Measurements from ENCODE around the gene FHAD1. TPM values are rescaled to one million over a fixed set of nuclear protein-coding genes. Genes with fewer than 3 reads are reported as not detected.

Gene FHAD1
- total and polyA plus RNA-seq, 9 of the 15 experiments (the other 6 are each of a cell fraction or from before 2014, with no cell fraction given): 0.32 to 2.1 (median 1.5) TPM; not detected in 1

GRCh38 chr1:15424146-15424667 lies 177.2 kb downstream of the FHAD1 start (continued):
- TF ChIP-seq ZNF609 (CRISPR knock-in tag; IDR thresholded peaks at IDR 0.05; ENCODE audit: borderline replicate concordance): 0 out of 2 replicates have a peak, but pooled peaks have one; percentile 21
- no peak for TF ChIP-seq JUNB (CRISPR knock-in tag; conservative IDR thresholded peaks at IDR 0.05)
- TF ChIP-seq NCOA2 (IDR thresholded peaks at IDR 0.05; ENCODE audit: partially characterized antibody in 2 of 2): no peak

- Histone ChIP-seq H3K4me3 (no peak overlapping the region), H3K9me1 (ENCODE audit: control insufficient read depth, insufficient read depth, low read length) (peaks cover 5% of the 10 kb centered on the region), H3K79me2 (ENCODE audit: control insufficient read depth, insufficient read depth, low read length) (peaks cover 10% of the 10 kb centered on the region; the same call in 1 of the 3 replicates), H3K9me3 (replicated peaks; ENCODE audit: control insufficient read depth, insufficient read depth, low read depth, low read length) (no peaks in the 10 kb centered on the region), H3K9ac (ENCODE audit: insufficient read depth in 1 of 2, low read depth in 2 of 2, low read length in 2 of 2) (no peak overlapping the region), H2AFZ (ENCODE audit: low read depth, low read length) (no peak overlapping the region), H3K36me3 (ENCODE audit: control insufficient read depth, insufficient read depth, low read length) (peaks cover 40% of the 10 kb centered on the region; the same call in 2 of the 3 replicates), H3K27ac (ENCODE audit: extremely low read depth, low read depth, low read length) (no peak overlapping the region), H3K4me2 (ENCODE audit: insufficient read depth, low read length) (no peak overlapping the region), H4K20me1 (replicated peaks; ENCODE audit: control insufficient read depth, insufficient read depth, low read length) (peaks cover 3% of the 10 kb centered on the region; the same call in 1 of the 2 replicates), H3K27me3 (ENCODE audit: control insufficient read depth in 2 of 2, insufficient read depth in 2 of 2, low read length in 2 of 2) (no peaks in the 10 kb centered on the region), H3K4me1 (replicated peaks in 1 of 2; ENCODE audit: control insufficient read depth in 2 of 2, insufficient read depth in 2 of 2, low read length in 2 of 2) (peaks cover 23 to 66% of the 10 kb centered on the region in 2 experiments; a peak in 4 of 5 replicates)
- no peak for DNase-seq (ENCODE audit: extremely low read depth in 1 of 4, low spot score in 3 of 4)
- ChIA-PET CTCF (ENCODE audit: low intra/inter-chr PET ratio) (no interaction called here), POLR2A (interaction anchor here (0.6 kb wide), 1 partner anchor 1059 kb away, joined by 3 read pairs; no protein-coding TSS in a partner anchor)
- WGBS (ENCODE audit: insufficient coverage, low coverage, missing lambda C conversion rate): 80% methylated on average over 5 of the region's 5 CpGs
- in situ Hi-C loops (cut with MboI): loop anchor here (5.0 to 10.0 kb wide), 2 partner anchors 98 to 300 kb away; no protein-coding TSS in a partner anchor
- no peak for ATAC-seq
- intact Hi-C loops (cut with micrococcal nuclease): no loop called here
- FAIRE-seq: no peak
- no TSS peak for BruUV-seq (replicated peaks)
- TF ChIP-seq PCBP1 (IDR thresholded peaks at IDR 0.05; ENCODE audit: low read depth, low read length, poor library complexity, severe bottlenecking) (no peak), THRB (CRISPR knock-in tag; conservative IDR thresholded peaks at IDR 0.05) (no peak), FOS (IDR thresholded peaks at IDR 0.05; ENCODE audit: extremely low read depth, insufficient read length) (no peak), PTTG1 (tag; IDR thresholded peaks at IDR 0.05; ENCODE audit: low read depth) (no peak), TSC22D4 (tag; IDR thresholded peaks at IDR 0.05) (no peak), ID3 (CRISPR knock-in tag; IDR thresholded peaks at IDR 0.05) (no peak), ID3 (tag; IDR thresholded peaks at IDR 0.05) (no peak), SMARCA4 (IDR thresholded peaks at IDR 0.05) (no peak)
These were observed 178.0 kb downstream of the FHAD1 start for GRCh38 chr1:15424981-15425380.

Data from K562 (cell line).